ENCODE results near the gene USP17L20.
"Not testable (repeated sequence)": the region's sequence is repeated elsewhere in the genome, so short reads cannot be mapped to it uniquely, and the experiment has no call there.

USP17L20 gene, protein sequence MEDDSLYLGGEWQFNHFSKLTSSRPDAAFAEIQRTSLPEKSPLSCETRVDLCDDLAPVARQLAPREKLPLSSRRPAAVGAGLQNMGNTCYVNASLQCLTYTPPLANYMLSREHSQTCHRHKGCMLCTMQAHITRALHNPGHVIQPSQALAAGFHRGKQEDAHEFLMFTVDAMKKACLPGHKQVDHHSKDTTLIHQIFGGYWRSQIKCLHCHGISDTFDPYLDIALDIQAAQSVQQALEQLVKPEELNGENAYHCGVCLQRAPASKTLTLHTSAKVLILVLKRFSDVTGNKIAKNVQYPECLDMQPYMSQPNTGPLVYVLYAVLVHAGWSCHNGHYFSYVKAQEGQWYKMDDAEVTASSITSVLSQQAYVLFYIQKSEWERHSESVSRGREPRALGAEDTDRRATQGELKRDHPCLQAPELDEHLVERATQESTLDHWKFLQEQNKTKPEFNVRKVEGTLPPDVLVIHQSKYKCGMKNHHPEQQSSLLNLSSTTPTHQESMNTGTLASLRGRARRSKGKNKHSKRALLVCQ

DNA sequence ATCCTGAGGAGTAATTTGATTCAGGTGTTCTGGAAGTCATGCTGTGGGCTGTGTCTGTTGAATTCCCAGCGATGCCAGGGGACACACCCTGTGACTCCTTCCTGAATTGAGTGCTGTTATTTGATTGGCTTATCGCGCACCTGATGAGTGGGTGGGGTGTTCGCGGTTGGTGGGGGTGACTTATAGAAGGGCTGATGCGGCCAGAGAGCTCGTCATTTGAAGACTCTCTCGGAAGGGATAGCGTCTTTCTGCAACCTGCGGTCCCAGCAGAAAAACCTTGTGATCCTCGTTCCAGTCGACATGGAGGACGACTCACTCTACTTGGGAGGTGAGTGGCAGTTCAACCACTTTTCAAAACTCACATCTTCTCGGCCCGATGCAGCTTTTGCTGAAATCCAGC is at the start of gene USP17L20:
Gene USP17L20, plus strand, starts transcription at position 301 of the 400 bp plus-strand sequence. Its CDS starts 0 bp downstream, at position 301.
- not testable (repeated sequence) for FAIRE-seq

DNA sequence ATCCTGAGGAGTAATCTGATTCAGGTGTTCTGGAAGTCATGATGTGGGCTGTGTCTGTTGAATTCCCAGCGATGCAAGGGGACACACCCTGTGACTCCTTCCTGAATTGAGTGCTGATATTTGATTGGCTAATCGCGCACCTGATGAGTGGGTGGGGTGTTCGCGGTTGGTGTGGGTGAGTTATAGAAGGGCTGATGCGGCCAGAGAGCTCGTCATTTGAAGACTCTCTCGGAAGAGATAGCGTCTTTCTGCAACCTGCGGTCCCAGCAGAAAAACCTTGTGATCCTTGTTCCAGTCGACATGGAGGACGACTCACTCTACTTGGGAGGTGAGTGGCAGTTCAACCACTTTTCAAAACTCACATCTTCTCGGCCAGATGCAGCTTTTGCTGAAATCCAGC is 47.6 kb upstream of the USP17L20 start, which contains the start of gene USP17L10:
Gene USP17L10, plus strand, starts transcription at position 301 of the 400 bp plus-strand sequence. Its CDS starts 0 bp downstream, at position 301.
- not testable (repeated sequence) for FAIRE-seq

DNA sequence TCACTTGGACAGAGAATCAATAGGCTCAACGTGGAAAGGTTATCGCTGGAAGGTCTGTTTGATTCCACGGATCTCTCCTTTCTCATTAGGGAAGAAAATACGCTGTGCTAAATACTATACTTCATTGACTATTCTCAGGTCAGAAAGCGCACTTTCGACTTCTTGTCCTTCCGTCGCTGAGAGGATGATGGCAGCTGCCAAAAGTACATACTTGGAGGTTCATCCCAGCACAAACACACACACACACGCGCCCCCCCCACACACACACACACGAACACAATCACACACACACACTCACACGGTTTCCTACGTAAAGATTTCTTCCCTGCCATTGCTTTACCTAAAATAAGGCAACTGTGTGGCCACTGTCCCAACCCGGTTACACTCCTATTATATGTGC is 43.2 kb upstream of the USP17L20 start:
- FAIRE-seq, result not testable (repeated sequence)

DNA sequence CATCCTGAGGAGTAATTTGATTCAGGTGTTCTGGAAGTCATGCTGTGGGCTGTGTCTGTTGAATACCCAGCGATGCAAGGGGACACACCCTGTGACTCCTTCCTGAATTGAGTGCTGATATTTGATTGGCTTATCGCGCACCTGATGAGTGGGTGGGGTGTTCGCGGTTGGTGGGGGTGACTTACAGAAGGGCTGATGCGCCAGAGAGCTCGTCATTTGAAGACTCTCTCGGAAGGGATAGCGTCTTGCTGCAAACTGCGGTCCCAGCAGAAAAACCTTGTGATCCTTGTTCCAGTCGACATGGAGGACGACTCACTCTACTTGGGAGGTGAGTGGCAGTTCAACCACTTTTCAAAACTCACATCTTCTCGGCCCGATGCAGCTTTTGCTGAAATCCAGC is 42.8 kb upstream of the USP17L20 start, which contains the start of gene USP17L11:
Gene USP17L11, plus strand, starts transcription at position 301 of the 400 bp plus-strand sequence. Its CDS starts 0 bp downstream, at position 301.
- not testable (repeated sequence) for FAIRE-seq

DNA sequence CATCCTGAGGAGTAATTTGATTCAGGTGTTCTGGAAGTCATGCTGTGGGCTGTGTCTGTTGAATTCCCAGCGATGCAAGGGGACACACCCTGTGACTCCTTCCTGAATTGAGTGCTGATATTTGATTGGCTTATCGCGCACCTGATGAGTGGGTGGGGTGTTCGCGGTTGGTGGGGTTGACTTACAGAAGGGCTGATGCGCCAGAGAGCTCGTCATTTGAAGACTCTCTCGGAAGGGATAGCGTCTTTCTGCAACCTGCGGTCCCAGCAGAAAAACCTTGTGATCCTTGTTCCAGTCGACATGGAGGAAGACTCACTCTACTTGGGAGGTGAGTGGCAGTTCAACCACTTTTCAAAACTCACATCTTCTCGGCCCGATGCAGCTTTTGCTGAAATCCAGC is 38.1 kb upstream of the USP17L20 start, which contains the start of gene USP17L12:
Gene USP17L12, plus strand, starts transcription at position 301 of the 400 bp plus-strand sequence. Its CDS starts 0 bp downstream, at position 301.
- not testable (repeated sequence) for FAIRE-seq

DNA sequence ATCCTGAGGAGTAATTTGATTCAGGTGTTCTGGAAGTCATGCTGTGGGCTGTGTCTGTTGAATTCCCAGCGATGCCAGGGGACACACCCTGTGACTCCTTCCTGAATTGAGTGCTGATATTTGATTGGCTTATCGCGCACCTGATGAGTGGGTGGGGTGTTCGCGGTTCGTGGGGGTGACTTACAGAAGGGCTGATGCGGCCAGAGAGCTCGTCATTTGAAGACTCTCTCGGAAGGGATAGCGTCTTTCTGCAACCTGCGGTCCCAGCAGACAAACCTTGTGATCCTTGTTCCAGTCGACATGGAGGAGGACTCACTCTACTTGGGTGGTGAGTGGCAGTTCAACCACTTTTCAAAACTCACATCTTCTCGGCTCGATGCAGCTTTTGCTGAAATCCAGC is 33.3 kb upstream of the USP17L20 start, which contains the start of gene USP17L13:
Gene USP17L13, plus strand, starts transcription at position 301 of the 400 bp plus-strand sequence. Its CDS starts 0 bp downstream, at position 301.
- FAIRE-seq, result not testable (repeated sequence)

DNA sequence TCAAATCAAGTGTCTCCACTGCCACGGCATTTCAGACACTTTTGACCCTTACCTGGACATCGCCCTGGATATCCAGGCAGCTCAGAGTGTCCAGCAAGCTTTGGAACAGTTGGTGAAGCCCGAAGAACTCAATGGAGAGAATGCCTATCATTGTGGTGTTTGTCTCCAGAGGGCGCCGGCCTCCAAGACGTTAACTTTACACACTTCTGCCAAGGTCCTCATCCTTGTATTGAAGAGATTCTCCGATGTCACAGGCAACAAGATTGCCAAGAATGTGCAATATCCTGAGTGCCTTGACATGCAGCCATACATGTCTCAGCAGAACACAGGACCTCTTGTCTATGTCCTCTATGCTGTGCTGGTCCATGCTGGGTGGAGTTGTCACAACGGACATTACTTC is 27.7 kb upstream of the USP17L20 start:
- not testable (repeated sequence) for FAIRE-seq

DNA sequence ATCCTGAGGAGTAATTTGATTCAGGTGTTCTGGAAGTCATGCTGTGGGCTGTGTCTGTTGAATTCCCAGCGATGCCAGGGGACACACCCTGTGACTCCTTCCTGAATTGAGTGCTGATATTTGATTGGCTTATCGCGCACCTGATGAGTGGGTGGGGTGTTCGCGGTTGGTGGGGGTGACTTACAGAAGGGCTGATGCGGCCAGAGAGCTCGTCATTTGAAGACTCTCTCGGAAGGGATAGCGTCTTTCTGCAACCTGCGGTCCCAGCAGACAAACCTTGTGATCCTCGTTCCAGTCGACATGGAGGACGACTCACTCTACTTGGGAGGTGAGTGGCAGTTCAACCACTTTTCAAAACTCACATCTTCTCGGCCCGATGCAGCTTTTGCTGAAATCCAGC is 23.8 kb upstream of the USP17L20 start, which contains the start of gene USP17L15:
Gene USP17L15, plus strand, starts transcription at position 301 of the 400 bp plus-strand sequence. Its CDS starts 0 bp downstream, at position 301.
- not testable (repeated sequence) for FAIRE-seq

DNA sequence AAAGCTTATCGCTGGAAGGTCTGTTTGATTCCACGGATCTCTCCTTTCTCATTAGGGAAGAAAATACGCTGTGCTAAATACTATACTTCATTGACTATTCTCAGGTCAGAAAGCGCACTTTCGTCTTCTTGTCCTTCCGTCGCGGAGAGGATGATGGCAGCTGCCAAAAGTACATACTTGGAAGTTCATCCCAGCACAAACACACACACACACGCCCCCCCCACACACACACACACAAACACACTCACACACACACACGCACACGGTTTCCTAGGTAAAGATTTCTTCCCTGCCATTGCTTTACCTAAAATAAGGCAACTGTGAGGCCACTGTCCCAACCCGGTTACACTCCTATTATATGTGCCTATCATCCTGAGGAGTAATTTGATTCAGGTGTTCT is 19.5 kb upstream of the USP17L20 start:
- not testable (repeated sequence) for FAIRE-seq

DNA sequence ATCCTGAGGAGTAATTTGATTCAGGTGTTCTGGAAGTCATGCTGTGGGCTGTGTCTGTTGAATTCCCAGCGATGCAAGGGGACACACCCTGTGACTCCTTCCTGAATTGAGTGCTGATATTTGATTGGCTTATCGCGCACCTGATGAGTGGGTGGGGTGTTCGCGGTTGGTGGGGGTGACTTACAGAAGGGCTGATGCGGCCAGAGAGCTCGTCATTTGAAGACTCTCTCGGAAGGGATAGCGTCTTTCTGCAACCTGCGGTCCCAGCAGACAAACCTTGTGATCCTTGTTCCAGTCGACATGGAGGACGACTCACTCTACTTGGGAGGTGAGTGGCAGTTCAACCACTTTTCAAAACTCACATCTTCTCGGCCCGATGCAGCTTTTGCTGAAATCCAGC is 14.3 kb upstream of the USP17L20 start, which contains the start of gene USP17L17:
Gene USP17L17, plus strand, starts transcription at position 301 of the 400 bp plus-strand sequence. Its CDS starts 0 bp downstream, at position 301.
- not testable (repeated sequence) for FAIRE-seq

DNA sequence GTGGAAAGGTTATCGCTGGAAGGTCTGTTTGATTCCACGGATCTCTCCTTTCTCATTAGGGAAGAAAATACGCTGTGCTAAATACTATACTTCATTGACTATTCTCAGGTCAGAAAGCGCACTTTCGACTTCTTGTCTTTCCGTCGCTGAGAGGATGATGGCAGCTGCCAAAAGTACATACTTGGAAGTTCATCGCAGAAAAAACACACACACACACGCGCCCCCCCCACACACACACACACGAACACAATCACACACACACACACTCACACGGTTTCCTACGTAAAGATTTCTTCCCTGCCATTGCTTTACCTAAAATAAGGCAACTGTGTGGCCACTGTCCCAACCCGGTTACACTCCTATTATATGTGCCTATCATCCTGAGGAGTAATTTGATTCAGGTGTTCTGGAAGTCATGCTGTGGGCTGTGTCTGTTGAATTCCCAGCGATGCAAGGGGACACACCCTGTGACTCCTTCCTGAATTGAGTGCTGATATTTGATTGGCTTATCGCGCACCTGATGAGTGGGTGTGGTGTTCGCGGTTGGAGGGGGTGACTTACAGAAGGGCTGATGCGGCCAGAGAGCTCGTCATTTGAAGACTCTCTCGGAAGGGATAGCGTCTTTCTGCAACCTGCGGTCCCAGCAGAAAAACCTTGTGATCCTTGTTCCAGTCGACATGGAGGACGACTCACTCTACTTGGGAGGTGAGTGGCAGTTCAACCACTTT is 9.8 kb upstream of the USP17L20 start, which contains the start of gene USP17L18:
Gene USP17L18, plus strand, starts transcription at position 678 of the 728 bp plus-strand sequence. Its CDS starts 0 bp downstream, at position 678.
- FAIRE-seq, result not testable (repeated sequence)

DNA sequence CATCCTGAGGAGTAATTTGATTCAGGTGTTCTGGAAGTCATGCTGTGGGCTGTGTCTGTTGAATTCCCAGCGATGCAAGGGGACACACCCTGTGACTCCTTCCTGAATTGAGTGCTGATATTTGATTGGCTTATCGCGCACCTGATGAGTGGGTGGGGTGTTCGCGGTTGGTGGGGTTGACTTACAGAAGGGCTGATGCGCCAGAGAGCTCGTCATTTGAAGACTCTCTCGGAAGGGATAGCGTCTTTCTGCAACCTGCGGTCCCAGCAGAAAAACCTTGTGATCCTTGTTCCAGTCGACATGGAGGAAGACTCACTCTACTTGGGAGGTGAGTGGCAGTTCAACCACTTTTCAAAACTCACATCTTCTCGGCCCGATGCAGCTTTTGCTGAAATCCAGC is 4.8 kb upstream of the USP17L20 start, which contains the start of gene USP17L19:
Gene USP17L19, plus strand, starts transcription at position 301 of the 400 bp plus-strand sequence. Its CDS starts 0 bp downstream, at position 301.
- FAIRE-seq, result not testable (repeated sequence)

DNA sequence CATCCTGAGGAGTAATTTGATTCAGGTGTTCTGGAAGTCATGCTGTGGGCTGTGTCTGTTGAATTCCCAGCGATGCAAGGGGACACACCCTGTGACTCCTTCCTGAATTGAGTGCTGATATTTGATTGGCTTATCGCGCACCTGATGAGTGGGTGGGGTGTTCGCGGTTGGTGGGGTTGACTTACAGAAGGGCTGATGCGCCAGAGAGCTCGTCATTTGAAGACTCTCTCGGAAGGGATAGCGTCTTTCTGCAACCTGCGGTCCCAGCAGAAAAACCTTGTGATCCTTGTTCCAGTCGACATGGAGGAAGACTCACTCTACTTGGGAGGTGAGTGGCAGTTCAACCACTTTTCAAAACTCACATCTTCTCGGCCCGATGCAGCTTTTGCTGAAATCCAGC is 4.6 kb downstream of the USP17L20 start, which contains the start of gene USP17L21:
Gene USP17L21, plus strand, starts transcription at position 301 of the 400 bp plus-strand sequence. Its CDS starts 0 bp downstream, at position 301.
- not testable (repeated sequence) for FAIRE-seq

DNA sequence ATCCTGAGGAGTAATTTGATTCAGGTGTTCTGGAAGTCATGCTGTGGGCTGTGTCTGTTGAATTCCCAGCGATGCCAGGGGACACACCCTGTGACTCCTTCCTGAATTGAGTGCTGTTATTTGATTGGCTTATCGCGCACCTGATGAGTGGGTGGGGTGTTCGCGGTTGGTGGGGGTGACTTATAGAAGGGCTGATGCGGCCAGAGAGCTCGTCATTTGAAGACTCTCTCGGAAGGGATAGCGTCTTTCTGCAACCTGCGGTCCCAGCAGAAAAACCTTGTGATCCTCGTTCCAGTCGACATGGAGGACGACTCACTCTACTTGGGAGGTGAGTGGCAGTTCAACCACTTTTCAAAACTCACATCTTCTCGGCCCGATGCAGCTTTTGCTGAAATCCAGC is 9.4 kb downstream of the USP17L20 start, which contains the start of gene USP17L22:
Gene USP17L22, plus strand, starts transcription at position 301 of the 400 bp plus-strand sequence. Its CDS starts 0 bp downstream, at position 301.
- not testable (repeated sequence) for FAIRE-seq

DNA sequence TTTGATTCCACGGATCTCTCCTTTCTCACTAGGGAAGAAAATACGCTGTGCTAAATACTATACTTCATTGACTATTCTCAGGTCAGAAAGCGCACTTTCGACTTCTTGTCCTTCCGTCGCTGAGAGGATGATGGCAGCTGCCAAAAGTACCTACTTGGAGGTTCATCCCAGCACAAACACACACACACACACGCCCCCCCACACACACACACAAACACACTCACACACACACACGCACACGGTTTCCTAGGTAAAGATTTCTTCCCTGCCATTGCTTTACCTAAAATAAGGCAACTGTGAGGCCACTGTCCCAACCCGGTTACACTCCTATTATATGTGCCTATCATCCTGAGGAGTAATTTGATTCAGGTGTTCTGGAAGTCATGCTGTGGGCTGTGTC is 13.8 kb downstream of the USP17L20 start:
- FAIRE-seq, result not testable (repeated sequence)

Measured in islet of Langerhans (tissue), 1 donor.